Heart right ventricle (tissue), 16 donors: ENCODE measurements around the gene OR5D14. TPM values are rescaled to one million over a fixed set of nuclear protein-coding genes. Genes with fewer than 3 reads are reported as not detected.

Experiments used
- ATAC-seq, 8 donors: fragments of 200-7000 bp; cut with Tn5 transposase; one replicate each; pipeline ENCODE4 v1.9.1; 2020; ENCODE audit warnings: mild to moderate bottlenecking in 8 of 8, moderate library complexity in 8 of 8, moderate number of reproducible peaks in 1 of 8
- DNase-seq, 2 donors: peaks; one replicate each; pipeline ENCODE4 v3.0.0-alpha.2; 2020
- H3K27ac ChIP-seq, 10 donors: fragments of 200-600 bp; sonication (generic) in 2 of 10; one replicate each; pipeline versions ENCODE4 v1.5.0 to v1.8.0; 2020 to 2022; ENCODE audit warnings: mild to moderate bottlenecking in 3 of 10
- H3K27me3 ChIP-seq, 7 donors: fragments of 200-600 bp; one replicate each; pipeline ENCODE4 v1.8.0; 2021 to 2022; ENCODE audit warnings: mild to moderate bottlenecking in 2 of 7
- H3K36me3 ChIP-seq, 9 donors: fragments of 200-600 bp; sonication (generic) in 1 of 9; one replicate each; pipeline versions ENCODE4 v1.5.0 to v1.8.0; 2020 to 2022; ENCODE audit warnings: mild to moderate bottlenecking in 2 of 9
- H3K4me1 ChIP-seq, 9 donors: fragments of 200-600 bp; sonication (generic) in 1 of 9; one replicate each; pipeline versions ENCODE4 v1.5.0 to v1.8.0; 2020 to 2022; ENCODE audit warnings: mild to moderate bottlenecking in 4 of 9
- H3K4me3 ChIP-seq, 10 donors: fragments of 200-600 bp; sonication (generic) in 2 of 10; one replicate each; pipeline versions ENCODE4 v1.5.0 to v1.8.0; 2020 to 2022; ENCODE audit warnings: mild to moderate bottlenecking in 7 of 10, moderate library complexity in 2 of 10
- H3K9me3 ChIP-seq, 11 donors: fragments of 200-600 bp in 10 of 11; sonication (generic) in 2 of 11; one replicate each; pipeline versions ENCODE4 v1.5.0 to v1.8.0; 2013 to 2022; ENCODE audit warnings: mild to moderate bottlenecking in 2 of 11, control low read depth in 1 of 11, moderate library complexity in 1 of 11
- WGBS, 2 donors: extraction: QIAGEN DNeasy Blood & Tissue Kit; methylation state at CpG; one replicate each; pipeline ENCODE4 v1.1.7; 2013; ENCODE audit warnings: inconsistent platforms in 1 of 2; 5-methylcytosine and 5-hydroxymethylcytosine counted together
- intact Hi-C, 10 donors: fragments of 100-400 bp; cut with DNase I; formaldehyde crosslinking; loops; one replicate each; pipeline versions ENCODE4 v1.11.1 to v1.14.2; 2022
- polyA plus RNA-seq, 2 donors: library from polyadenylated mRNA; stranded (reverse); fragments of 200-250 nt; gene quantifications; one replicate each; pipeline ENCODE4 v1.2.3, GENCODE V29; 2013
- total RNA-seq, 10 donors: library from RNA; stranded (reverse); fragmentation: NEBNext Ultra II Directional in 3 of 10; extraction: Animal tissue kit (Norgen Biotek cat#: 25700) in 3 of 10; gene quantifications; one replicate each; pipeline versions ENCODE4 v1.2.1 to v1.2.4, GENCODE V29; 2021 to 2023
- TF ChIP-seq, protein P1 (sequence below), 9 donors: fragments of 200-600 bp; sonication (generic) in 2 of 9; IDR thresholded peaks; one replicate each; pipeline versions ENCODE4 v1.5.0 to v1.8.0; 2021 to 2022; ENCODE audit warnings: antibody characterized with exemption in 9 of 9, mild to moderate bottlenecking in 5 of 9, moderate library complexity in 1 of 9
- donor health status: Arrhythmogenic right ventricular cardiomyopathy.
- donor health status: ischemic (EF 13 %, LVEDD 7.1; RV severe dilation, severe dysfunction).
- donor health status: healthy with polysubstance abuse.
- donor health status: DM: no; HTN: yes; CAD: no.
- donor health status: DM: no; HTN: no; CAD: no.
- donor health status: ischemic (EF 25% LVEDD 6.9; RV normal size, moderate dysfunction).
- donor health status: ischemic (EF 25% LVEDD 5.7; RV mildly dilated, moderate dysfunction).
- donor health status: healthy.
- donor health status: DM: yes; HTN: yes; CAD: no.
- donor health status: Ischemic cardiomyopathy.
- donor health status: ischemic (EF 35%, LVEDD 5.7; RV mildly dilated, moderate dysfunction).
- donor health status: nonischemic (EF 11% LVEDD 7.7; RV severe dilation, severe dysfunction).
- donor health status: DM: yes; HTN: yes; CAD: no.
- donor health status: PGD.
- donor health status: ischemic (EF 29% LVEDD 5.4; RV normal size, mild dysfunction).
- donor health status: nonischemic (EF 23%, LVEDD 6.1; RV moderate dilation, normal function).

OR5D14 gene
- total and polyA plus RNA-seq, 12 donors = not detected

DNA sequence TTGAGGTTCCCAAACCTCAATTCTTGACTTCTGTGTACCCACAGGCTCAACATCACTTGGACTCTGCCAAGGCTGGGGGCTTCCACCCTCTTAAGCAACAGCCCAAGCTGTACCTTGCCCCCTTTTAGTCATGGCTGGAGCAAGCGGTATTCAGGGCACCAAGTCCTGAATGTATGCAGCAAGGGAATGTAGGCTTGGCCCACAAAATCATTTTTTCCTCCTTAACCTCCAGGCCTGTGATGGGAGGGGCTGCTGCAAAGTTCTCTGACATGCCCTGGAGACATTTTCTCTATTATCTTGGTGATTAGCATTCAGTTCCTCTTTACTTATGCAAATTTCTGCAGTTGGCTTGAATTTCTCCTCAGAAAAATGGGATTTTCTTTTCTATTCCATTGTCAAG is 10.9 kb downstream of the OR5D14 start:
- intact Hi-C loops = no loop called here
- peaks cover 0 to 55% (median 7%) of the 10 kb centered on the region in 11 donors for H3K9me3 ChIP-seq
- no peaks in the 10 kb centered on the region for H3K4me1 ChIP-seq
- TF ChIP-seq, protein P1, sequence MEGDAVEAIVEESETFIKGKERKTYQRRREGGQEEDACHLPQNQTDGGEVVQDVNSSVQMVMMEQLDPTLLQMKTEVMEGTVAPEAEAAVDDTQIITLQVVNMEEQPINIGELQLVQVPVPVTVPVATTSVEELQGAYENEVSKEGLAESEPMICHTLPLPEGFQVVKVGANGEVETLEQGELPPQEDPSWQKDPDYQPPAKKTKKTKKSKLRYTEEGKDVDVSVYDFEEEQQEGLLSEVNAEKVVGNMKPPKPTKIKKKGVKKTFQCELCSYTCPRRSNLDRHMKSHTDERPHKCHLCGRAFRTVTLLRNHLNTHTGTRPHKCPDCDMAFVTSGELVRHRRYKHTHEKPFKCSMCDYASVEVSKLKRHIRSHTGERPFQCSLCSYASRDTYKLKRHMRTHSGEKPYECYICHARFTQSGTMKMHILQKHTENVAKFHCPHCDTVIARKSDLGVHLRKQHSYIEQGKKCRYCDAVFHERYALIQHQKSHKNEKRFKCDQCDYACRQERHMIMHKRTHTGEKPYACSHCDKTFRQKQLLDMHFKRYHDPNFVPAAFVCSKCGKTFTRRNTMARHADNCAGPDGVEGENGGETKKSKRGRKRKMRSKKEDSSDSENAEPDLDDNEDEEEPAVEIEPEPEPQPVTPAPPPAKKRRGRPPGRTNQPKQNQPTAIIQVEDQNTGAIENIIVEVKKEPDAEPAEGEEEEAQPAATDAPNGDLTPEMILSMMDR (IDR thresholded peaks at IDR 0.05) = no peak
- 82% methylated on average over 1 of the region's 1 CpG for WGBS, 2 donors
- H3K27me3 ChIP-seq = no peaks in the 10 kb centered on the region
- H3K27ac ChIP-seq = no peak overlapping the region
- DNase-seq (no peak), ATAC-seq (no peak)
- H3K4me3 ChIP-seq = no peak overlapping the region
- H3K36me3 ChIP-seq = no peaks in the 10 kb centered on the region

- no peak within 1 kb of the TSS for H3K27ac ChIP-seq
- no peaks in the 10 kb centered on the region for H3K36me3 ChIP-seq
- 81% methylated on average over 1 of the region's 1 CpG for WGBS, 2 donors
- intact Hi-C loops = no loop called here
- no peak within 1 kb of the TSS for H3K4me3 ChIP-seq
- no peaks in the 10 kb centered on the region for H3K27me3 ChIP-seq
- DNase-seq (no peak), ATAC-seq (no peak)
- peaks cover 0 to 30% (median 6%) of the 10 kb centered on the region in 11 donors for H3K9me3 ChIP-seq
- no peaks in the 10 kb centered on the region for H3K4me1 ChIP-seq
- TF ChIP-seq, protein P1 (IDR thresholded peaks at IDR 0.05) = no peak
Observed at GRCh38 chr11:55811067-55811466, 15.7 kb downstream of the OR5D14 start, which contains the start of gene OR5L1. OR5L1 (plus strand) TSS chr11:55811367; CDS start chr11:55811467, 100 bp downstream.

DNA sequence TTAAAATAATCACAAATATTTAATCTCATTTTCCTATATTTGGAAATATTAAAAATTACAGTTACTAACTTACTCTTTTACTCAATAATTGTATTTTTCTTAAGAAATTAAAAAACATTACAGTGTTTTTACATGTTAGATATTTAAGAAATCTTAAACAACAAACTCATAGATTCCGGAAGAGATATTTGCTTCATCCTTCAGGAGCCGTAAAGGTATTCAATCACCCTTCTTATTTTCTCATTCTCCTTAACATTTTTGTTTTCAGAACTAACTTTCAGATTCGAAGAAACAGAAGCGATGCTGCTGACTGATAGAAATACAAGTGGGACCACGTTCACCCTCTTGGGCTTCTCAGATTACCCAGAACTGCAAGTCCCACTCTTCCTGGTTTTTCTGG is 24.0 kb downstream of the OR5D14 start, which contains the start of gene OR5D18:
Gene OR5D18, plus strand, starts transcription at position 301 of the 400 bp plus-strand sequence. Its CDS starts 0 bp downstream, at position 301.
- Histone ChIP-seq H3K4me1 (no peaks in the 10 kb centered on the region), H3K4me3 (no peak within 1 kb of the TSS), H3K36me3 (no peaks in the 10 kb centered on the region), H3K27ac (no peak within 1 kb of the TSS), H3K9me3 (peaks cover 0 to 27% (median 0%) of the 10 kb centered on the region in 11 donors), H3K27me3 (no peaks in the 10 kb centered on the region)
- TF ChIP-seq, protein P1 (IDR thresholded peaks at IDR 0.05) = no peak
- ATAC-seq (no peak), DNase-seq (no peak)
- intact Hi-C loops = no loop called here
- WGBS, 2 donors = 81 to 84% methylated on average over 5 of the region's 5 CpGs

DNA sequence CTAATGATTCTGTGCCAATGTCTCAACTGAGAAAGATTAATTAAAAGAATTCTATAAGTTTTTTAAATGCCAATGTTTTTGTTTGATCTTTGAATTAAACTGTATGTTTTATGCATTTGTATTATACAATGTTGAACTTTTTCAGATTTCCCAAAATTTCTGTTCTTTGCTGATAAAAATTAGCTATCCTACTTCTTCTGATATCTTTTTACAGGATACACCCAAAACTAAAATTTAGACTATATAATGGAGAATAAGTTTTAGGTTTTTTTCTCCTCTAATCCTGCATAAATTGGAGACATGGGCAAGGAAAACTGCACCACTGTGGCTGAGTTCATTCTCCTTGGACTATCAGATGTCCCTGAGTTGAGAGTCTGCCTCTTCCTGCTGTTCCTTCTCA is 31.6 kb downstream of the OR5D14 start, which contains the start of gene OR5L2:
Gene OR5L2, plus strand, starts transcription at position 301 of the 400 bp plus-strand sequence. Its CDS starts 0 bp downstream, at position 301.
- Histone ChIP-seq H3K4me1 (no peaks in the 10 kb centered on the region), H3K9me3 (peaks cover 0 to 10% (median 0%) of the 10 kb centered on the region in 11 donors), H3K27ac (no peak within 1 kb of the TSS), H3K4me3 (no peak within 1 kb of the TSS), H3K36me3 (no peaks in the 10 kb centered on the region), H3K27me3 (no peaks in the 10 kb centered on the region)
- DNase-seq (no peak), ATAC-seq (no peak)
- TF ChIP-seq, protein P1 (IDR thresholded peaks at IDR 0.05) = no peak
- intact Hi-C loops = no loop called here
